HG03280 (cell line): Measurements from ENCODE around the gene ALS2.

Experiments used
- ATAC-seq: cut with Tn5 transposase; IDR thresholded peaks from one replicate; pipeline ENCODE4 v1.9.1; 2021; ENCODE audit warnings: mild to moderate bottlenecking, moderate library complexity; ENCODE audit not compliant: unreplicated experiment

The ALS2 gene

GRCh38 chr2:201758234-201758633 is 22.5 kb downstream of the ALS2 start:
- ATAC-seq, result no peak

- no peak for ATAC-seq
Observed at GRCh38 chr2:201754717-201755415, 25.9 kb downstream of the ALS2 start.

GRCh38 chr2:201751566-201751965 is 29.2 kb downstream of the ALS2 start:
- no peak for ATAC-seq

GRCh38 chr2:201746551-201746950 is 34.2 kb downstream of the ALS2 start:
- ATAC-seq, result no peak

GRCh38 chr2:201735486-201735885 is 45.2 kb downstream of the ALS2 start:
- no peak for ATAC-seq

- no peak for ATAC-seq
Observed at GRCh38 chr2:201734111-201734510, 46.6 kb downstream of the ALS2 start.

GRCh38 chr2:201733544-201733943 is 47.2 kb downstream of the ALS2 start:
- no peak for ATAC-seq

GRCh38 chr2:201730651-201731285 is 50.0 kb downstream of the ALS2 start:
- no peak for ATAC-seq

GRCh38 chr2:201715459-201715858 is 65.3 kb downstream of the ALS2 start:
- ATAC-seq, result no peak

- ATAC-seq, result no peak
Observed at GRCh38 chr2:201712726-201713125, 68.0 kb downstream of the ALS2 start.

- no peak for ATAC-seq
Observed at GRCh38 chr2:201709747-201710146, 71.0 kb downstream of the ALS2 start.

- no peak for ATAC-seq
Observed at GRCh38 chr2:201709049-201709448, 71.7 kb downstream of the ALS2 start.

GRCh38 chr2:201707753-201708152 is 73.0 kb downstream of the ALS2 start:
- no peak for ATAC-seq

GRCh38 chr2:201707142-201707541 is 73.6 kb downstream of the ALS2 start:
- ATAC-seq, result no peak

GRCh38 chr2:201704536-201704935 is 76.2 kb downstream of the ALS2 start:
- no peak for ATAC-seq

- ATAC-seq, result no peak
Observed at GRCh38 chr2:201701646-201702045, 79.1 kb downstream of the ALS2 start.

- no peak for ATAC-seq
Observed at GRCh38 chr2:201699416-201699815, 81.3 kb downstream of the ALS2 start.

GRCh38 chr2:201698588-201699226 is 82.0 kb downstream of the ALS2 start, which contains the start of gene MPP4:
Gene MPP4 (minus strand): TSS chr2:201698644. CDS start chr2:201693954, 4,690 bp downstream.
- ATAC-seq, result no peak

GRCh38 chr2:201697899-201698298 is 82.8 kb downstream of the ALS2 start:
- ATAC-seq, result no peak

- ATAC-seq, result no peak
Observed at GRCh38 chr2:201696151-201696659, 84.5 kb downstream of the ALS2 start.

GRCh38 chr2:201685156-201685555 is 95.6 kb downstream of the ALS2 start:
- no peak for ATAC-seq

GRCh38 chr2:201680743-201681142 is 100.0 kb downstream of the ALS2 start:
- no peak for ATAC-seq
